Fibroblast of villous mesenchyme (primary cell): ENCODE measurements around the gene GFRA1. TPM values are rescaled to one million over a fixed set of nuclear protein-coding genes. Genes with fewer than 3 reads are reported as not detected.

ENCODE experiments used
- DNase-seq: peaks from one replicate; pipeline ENCODE4 v3.0.0-alpha.2; 2010; ENCODE audit warnings: low read depth
- H3K4me3 ChIP-seq: 2 replicates; pipeline ENCODE4 v1.5.1; 2011; ENCODE audit warnings: low read depth, mild to moderate bottlenecking, low read length
- CTCF ChIP-seq: IDR thresholded peaks from 2 replicates; pipeline ENCODE4 v1.5.1; 2012; ENCODE audit warnings: low read depth, mild to moderate bottlenecking, low read length; ENCODE audit not compliant: insufficient read depth
- total RNA-seq: library from RNA; depleted of rRNA; stranded (reverse); fragments of >200 nt; gene quantifications from 2 replicates; pipeline ENCODE4 v1.2.3, GENCODE V29; 2012

The GFRA1 gene
- total RNA-seq, 1 donor = 59.6 TPM

- no peak for DNase-seq
- TF ChIP-seq CTCF = no peak
- H3K4me3 ChIP-seq = no peak overlapping the region
These were observed 131.8 kb downstream of the GFRA1 start for GRCh38 chr10:116141246-116141645.

DNA sequence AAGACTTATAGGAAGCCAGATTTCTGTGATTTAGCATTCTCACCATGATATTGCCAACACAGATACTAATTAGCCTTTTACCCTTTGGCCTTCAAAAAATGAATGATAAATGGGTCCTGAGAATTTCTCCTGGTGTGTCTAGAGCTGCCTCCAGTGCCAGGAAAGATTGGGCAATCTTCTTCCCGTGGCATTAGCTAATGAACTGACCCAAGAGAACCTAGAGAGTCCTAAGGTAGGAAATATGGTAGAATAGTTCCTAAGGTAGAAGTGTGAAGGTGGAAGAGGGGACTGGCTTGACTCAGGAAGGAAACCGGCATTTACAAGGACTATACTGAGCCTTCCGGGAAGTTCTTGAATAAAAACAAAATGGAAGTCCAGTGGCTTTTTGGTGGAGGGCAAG, 133.1 kb downstream of the GFRA1 start:
- no peak for DNase-seq
- no peak for TF ChIP-seq CTCF

GRCh38 chr10:116138897-116139296, 134.1 kb downstream of the GFRA1 start:
- no peak overlapping the region for H3K4me3 ChIP-seq
- no peak for DNase-seq
- TF ChIP-seq CTCF = no peak

More for the DNA sequence above, 133.1 kb downstream of the GFRA1 start:
- H3K4me3 ChIP-seq = no peak overlapping the region

- no peak for TF ChIP-seq CTCF
- no peak overlapping the region for H3K4me3 ChIP-seq
These were observed 136.7 kb downstream of the GFRA1 start for GRCh38 chr10:116136261-116136660.

DNA sequence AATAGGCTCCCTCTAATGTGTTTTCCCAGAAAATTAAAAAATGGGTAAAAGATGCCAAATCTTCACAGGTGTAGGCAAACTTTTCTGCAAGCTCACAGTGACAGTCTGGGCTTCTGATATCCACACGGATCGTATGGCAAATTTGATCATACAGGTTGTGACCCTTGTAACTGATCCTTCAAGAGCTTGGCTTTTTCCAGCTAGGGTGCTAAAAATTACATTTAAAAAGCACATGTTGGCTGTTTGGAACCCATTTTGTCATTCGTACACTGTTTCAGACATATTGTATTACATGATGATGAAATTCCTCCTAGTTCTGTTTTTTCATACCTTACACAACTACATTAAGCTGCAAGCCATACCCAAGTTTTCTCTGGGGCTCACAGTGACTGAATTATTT, 138.7 kb downstream of the GFRA1 start:
- H3K4me3 ChIP-seq = no peak overlapping the region
- TF ChIP-seq CTCF = no peak
- DNase-seq = no peak

More at GRCh38 chr10:116136261-116136660, 136.7 kb downstream of the GFRA1 start:
- no peak for DNase-seq

DNA sequence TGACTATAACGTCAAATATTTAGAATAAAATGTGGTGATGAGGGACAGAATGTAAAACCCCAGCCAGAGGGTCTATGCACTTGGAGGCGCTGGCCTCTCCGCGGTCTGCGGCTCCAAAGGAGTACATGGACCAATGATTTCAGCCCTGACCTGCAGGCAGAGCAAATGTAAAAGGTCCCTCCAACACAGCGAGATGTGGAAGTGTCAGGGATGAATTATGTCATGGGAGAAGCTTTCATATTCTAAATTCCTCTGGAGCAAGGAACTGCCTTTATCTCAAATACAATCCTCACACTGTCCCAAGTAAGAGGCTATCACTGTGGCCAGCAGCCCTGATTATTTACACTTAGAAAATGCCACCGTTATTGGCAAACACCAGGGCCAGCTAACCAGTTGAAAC, 139.4 kb downstream of the GFRA1 start:
- H3K4me3 ChIP-seq = no peak overlapping the region
- TF ChIP-seq CTCF = no peak
- no peak for DNase-seq

GRCh38 chr10:116132780-116133399, 140.1 kb downstream of the GFRA1 start:
- no peak overlapping the region for H3K4me3 ChIP-seq

More at GRCh38 chr10:116132780-116133399, 140.1 kb downstream of the GFRA1 start:
- no peak for DNase-seq
- no peak for TF ChIP-seq CTCF
